DLD1 (cell line): Measurements from ENCODE around the gene VRK3.
"Not testable (repeated sequence)": the region's sequence is repeated elsewhere in the genome, so short reads cannot be mapped to it uniquely, and the experiment has no call there.

Experiments
- in situ Hi-C: cut with HindIII; loops from 2 replicates; pipeline ENCODE4 v1.10.0; 2017; ENCODE audit warnings: low sequenced_read_pairs

The VRK3 gene

DNA sequence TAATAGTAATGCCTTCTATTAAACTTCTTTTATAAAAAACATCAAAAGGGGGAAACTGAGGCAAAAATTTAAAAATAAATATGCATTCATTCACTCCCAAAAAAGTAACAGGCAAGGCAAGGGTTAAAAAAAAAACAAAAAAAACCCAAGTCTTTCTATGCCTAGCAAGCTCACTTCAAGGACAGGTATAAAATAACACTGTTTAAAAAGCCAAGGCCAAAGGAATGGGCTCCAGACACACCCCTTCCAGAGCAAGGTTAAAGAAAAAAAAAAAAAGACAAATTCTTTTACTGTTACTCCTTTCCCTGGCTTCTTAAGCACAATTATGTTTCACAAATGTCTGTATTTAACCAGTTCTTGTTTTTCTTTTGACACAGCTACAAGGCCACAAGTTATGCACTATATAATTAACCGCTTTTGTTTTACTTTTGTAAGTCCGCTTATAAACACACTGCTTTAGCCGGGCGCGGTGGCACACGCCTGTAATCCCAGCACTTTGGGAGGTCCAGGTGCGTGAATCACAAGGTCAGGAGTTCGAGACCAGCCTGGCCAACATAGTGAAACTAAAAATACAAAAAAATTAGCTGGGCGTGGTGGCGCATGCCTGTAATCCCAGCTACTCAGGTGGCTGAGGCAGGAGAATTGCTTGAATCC is 67.8 kb downstream of the VRK3 start:
- in situ Hi-C loops = no loop called here

DNA sequence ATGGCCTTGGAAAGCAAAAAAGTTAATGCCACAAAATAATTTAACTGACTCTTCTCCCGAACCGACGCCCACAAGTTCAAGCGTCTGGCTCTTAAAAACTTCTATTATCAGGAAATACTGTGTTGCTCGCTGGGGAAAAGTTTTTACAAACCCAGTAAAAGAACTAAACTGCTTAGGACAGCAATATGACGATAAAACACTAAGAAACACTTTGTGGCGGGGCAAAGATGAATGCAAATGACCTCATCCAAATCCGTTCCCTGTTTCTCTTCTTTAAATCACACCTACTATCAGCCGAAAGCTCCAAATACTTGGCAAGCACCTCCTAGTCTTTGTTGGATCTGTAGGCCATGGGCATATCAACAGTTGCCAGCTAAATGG is 69.1 kb downstream of the VRK3 start:
- in situ Hi-C loops = no loop called here

DNA sequence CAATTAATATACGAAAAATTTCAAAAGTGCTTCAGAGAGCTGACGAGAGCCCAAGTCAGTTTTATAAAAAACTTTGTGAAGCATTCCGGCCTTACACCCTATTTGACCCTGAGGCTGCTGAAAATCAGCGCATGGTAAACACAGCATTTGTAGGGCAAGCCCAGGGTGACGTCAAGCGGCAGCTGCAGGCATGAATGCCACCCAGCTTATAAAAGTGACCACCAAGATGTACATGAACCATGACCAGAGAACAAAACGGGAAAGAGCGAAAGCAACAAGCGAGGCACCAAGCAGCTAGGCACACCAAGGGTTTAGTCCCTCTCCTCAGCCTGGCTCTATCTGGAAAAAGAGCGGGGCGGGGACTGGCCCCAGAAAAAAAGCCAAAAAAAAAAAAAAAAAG is 70.2 kb downstream of the VRK3 start:
- in situ Hi-C loops = no loop called here

DNA sequence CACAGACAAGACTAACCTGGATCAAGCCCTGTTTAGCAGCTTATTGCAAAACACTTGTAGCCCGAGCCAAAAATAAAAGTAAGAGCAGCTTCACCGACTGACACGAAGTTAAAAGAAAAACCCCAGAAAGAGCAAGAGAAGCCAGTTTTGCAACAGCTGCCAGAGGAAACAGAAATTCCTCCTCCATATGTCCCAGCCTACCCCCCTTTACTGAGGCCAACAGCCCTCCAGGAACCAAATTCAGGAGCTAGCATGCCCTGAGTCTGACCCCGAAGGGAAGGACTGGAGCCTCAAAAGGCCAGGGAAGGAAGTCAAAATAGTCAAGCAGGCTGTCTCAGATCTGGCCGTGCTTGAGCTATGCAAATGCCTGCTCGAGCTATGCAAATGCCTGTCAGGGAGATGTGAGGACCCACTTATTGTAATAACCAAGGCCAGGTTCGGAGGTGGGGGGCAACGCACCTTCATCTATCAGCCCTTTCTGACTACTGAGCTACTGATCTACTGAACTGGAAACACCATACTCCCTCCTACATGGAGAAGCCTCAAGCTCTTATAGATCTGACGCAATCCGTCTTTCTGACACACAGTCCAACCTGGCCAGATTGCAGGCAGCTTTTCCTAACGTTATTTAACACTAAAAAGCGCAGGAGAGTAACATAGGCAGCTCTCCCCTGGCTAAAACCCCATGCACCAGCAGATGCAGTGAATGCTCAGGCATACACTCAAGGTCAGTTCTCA is 70.9 kb downstream of the VRK3 start:
- in situ Hi-C loops = no loop called here

DNA sequence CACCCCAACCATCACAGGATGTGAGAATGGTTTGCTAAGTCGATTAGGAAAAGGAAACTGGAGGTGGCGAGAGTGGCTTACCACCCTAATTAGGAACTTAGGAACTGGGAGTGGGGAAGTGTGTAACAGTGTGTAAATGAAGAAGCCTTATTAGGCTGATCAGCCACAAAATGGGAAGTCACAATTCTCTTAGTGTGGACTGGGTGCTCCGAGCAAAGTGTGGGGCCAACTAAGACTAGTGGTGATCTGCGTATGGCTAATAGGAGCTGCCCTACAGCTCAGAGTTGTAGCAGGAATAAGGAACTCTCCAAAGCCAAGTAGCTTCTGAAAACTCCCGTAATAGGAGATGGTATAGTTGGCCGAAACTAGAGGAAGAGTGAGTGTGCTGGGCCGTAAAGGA is 71.8 kb downstream of the VRK3 start:
- in situ Hi-C loops = no loop called here

DNA sequence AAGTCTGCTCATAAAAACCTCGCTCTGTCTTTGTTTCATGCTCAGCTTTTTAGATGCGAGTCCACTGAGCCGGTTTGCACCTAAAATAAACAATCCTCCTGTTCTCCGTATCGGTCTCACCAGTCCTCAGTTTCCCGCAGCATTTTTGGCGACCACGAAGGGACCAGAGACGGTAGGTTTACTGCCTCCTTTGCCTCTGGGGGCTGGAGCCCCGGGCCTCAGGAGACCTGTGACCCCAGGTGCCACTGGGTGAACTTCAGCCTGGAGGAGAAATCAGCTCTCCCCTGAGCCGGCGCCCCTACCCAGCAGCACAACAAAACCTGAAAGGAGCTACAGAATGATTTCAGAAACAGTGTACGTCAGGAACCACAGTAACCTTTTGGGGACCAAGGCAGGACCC is 72.3 kb downstream of the VRK3 start:
- in situ Hi-C loops = no loop called here

DNA sequence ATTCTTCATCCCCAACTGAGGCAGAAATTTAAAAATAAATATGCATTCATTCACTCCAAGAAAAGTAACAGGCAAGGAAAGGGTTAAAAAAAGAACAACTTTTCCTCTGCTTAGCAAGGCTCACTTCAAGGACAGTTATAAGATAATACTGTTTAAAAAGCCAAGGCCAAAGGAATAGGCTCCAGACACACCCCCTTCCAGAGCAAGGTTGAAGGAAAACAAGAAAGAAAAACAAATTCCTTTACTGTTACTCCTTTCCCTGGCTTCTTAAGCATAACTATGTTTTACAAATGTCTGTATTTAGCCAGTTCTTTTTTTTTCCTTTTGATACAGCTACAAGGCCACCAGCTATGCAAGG is 72.7 kb downstream of the VRK3 start:
- in situ Hi-C loops = no loop called here

DNA sequence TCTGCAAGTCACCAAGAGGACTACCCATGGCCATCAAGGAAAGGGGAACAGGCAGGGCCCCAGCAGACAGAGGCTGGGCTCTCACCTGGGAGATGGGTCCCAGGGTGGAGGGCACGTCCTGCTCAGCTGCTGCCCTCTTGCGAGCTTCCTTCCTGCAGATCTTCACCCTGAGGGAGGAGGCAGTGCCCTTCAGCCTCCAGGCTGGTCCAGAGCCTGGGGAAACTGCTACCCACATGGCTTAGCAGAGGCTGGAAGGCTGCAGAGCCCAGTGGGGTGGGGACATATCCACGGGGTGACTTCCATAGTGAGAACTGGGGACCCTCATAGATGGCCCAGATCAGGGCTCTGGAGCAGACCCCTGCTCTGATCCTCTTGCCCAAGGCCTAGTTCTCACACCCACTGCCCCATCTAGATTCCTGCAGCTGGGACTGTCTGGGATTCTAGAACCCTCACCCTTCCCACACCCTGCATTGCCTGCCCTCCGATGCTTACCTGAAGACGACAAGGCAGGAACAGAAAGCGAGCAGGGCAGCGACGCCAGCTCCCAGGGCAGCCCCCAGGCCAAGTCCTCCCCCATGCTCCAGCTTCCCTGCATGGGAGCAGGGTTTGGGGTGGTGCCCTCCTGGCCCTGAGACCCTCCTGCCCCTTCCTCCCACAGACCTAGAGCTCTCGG is 73.2 kb downstream of the VRK3 start:
- in situ Hi-C loops = no loop called here

DNA sequence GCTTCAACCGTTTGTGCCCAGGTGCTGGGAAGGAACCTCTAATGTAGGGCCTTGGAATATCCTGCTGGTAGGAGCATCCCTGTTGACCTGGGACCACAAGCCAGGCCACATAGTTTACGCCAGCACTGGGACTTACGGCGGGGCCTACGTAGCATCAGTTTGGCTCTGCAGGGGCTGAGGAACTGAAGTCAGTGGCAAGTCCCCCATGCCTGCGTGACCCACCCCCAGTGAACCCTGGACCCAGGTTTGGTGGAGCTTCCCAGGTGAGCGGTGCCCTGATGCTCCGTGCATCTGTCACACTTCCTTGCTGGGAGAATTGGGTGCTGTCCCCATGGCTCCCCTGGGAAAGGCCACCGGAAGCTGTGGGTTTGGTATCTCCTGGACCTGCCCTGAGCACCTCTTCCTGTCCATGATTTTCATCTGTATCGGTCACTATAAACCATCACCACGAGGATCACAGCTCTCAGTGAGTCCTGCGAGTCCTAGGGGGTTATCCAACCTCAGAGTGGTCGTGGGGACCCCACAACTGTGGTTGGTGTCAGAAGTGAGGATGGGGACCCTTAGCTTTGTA is 74.1 kb downstream of the VRK3 start:
- in situ Hi-C loops = no loop called here

DNA sequence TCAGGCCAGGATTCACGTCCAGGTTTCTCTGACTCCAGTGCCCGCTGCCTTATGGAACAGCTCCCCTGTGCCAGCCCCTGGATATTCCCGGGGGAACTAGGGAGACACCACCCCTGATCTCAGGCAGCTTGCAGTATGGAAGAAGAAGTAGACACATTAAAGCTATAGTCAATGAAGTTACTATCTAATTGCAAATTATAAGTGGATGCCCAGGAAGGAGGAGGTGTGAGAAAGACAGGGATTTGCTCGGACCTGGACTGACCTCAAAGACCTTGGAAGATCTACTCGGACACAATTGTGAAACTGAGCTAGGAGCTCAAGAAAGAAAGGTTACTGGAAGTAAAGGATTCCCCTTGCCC is 74.6 kb downstream of the VRK3 start:
- in situ Hi-C loops = no loop called here

DNA sequence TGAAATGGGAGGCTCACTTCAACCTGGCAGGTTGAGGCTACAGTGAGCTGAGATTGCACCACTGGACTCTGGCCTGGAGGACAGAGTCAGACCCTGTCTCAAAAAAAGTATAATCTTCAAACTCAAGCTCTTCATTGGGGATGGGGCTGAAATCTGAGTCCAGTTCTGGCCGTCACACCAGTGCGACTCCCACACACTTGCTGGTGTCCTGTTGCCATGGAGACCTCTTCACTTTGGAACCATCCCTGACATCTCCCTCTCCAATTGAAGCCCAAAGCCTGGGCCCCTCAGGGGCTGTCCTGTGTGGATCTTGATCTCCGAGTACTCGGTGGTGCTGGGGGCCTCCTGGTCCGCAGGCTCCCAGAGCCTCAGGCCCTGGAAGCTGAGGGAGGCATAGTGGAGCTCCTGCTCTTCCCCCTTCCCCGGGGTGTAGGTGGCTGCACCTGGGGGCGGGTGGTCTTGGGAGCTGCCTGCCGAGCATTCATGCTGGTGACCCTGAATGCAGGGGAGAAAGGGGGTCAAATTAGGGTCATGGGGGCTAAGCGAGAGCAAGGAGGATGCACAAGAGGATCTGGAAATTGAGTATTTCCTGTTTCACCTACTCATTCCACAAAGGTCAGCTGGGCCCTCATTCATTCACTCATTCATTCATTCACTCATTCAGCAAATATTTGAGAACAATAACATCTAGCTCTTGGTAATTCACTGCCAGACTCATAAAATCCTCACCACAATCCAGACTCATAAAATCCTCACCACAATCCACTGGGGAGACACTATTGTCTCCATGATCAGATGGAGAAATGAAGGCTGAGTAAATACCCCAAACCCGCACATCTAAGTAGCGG is 75.2 kb downstream of the VRK3 start:
- in situ Hi-C loops = no loop called here

DNA sequence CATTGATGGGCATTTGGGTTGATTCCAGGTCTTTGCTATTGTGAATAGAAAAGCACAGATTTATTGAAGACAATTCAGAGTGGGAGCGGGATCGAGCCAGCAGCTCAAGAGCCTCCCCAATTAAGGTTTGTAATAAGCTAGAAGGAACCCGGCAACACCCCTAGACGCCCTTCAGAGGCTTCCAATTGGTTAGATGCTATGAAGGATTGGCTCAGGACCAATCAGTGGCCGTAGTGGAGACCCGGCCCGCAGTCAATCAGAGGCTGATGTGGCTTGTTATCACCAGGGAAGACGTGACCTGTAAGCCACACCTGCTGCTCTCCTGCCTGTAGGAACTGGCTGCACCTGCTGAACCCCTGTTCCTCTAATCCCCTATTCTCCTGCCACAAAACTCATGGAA is 78.8 kb downstream of the VRK3 start:
- in situ Hi-C loops = no loop called here

DNA sequence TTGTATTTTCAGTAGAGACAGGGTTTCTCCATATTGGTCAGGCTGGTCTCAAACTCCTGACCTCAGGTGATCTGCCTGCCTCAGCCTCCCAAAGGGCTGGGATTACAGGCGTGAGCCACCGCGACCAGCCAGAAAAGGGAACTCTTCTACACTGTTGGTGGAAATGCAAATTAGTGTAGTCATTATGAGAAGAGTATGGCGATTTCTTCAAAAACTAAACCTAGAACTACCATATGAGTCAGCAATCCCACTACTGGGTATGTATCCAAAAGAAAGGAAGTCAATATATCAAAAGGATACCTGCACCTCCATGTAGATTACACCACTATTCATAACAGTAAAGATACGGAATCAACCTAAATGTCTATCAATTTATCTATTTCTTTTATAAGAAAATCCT is 80.6 kb downstream of the VRK3 start:
- in situ Hi-C loops = not testable (repeated sequence)

DNA sequence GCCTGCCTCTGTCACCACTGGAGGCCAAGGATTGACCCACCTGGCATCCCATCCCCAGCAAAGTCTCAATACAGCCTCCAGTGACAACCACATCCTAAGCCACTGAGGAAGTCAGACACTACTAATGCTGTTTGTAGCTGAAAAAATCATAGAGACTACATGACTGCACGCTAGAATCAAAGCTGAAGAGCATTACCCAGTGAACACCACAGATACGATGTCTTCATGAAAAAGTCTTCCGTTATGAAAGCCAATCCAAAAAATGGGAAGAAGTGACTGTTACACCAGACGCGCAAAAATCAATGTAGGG is 84.7 kb downstream of the VRK3 start:
- in situ Hi-C loops = no loop called here

DNA sequence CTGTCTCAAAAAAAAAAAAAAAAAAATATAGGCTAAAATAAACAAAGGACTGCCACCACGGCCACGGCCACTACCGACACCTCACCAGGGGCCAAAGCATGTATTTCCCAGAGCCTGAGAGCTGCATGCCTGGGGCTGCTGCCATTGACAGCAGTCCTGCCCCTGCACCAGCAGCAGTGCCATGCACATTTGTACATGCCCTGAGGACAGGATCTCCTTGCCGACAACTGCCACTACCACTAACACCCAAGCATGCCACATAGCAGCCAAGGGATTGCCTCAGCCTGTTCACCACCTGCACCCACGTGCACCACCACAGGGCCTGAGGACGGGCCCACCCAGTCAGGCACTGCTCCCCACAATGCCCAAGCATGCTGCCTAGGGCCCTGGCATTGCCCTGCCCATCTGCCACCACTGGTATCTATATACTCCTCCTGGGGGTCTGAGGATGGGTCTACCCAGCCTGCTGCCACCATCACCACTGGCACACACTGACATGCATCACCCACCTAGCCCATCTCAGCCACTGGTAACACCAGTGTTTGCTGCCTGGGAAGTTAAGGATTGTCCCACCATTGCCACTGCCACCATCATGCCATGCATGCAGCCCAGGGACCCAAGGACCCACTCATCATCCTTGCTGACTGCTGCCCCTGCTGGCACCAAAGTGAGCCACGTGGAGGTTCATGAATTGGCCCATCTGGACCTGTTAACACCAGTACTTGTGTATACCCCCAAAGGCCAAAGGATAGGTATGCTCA is 85.3 kb downstream of the VRK3 start:
- in situ Hi-C loops = no loop called here

DNA sequence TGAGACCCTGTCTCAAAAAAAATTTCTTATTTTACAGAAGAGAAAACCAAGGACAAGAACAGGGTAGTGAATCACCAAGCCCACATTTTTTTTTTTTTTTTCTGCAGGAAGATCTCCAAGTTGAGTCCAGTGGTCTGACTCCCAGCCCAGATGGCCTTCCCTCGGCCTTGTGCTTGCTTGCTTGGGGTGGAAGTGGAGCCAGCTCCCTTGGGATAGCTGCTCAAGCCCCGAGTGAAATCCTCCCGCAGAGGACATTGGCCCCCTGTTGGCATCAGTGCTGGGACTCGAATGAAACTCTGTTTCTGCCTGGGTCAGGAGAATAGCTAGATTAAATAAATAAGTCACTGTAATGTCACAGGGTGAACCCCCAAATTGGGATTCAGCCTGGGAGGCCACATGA is 86.5 kb downstream of the VRK3 start:
- in situ Hi-C loops = no loop called here

DNA sequence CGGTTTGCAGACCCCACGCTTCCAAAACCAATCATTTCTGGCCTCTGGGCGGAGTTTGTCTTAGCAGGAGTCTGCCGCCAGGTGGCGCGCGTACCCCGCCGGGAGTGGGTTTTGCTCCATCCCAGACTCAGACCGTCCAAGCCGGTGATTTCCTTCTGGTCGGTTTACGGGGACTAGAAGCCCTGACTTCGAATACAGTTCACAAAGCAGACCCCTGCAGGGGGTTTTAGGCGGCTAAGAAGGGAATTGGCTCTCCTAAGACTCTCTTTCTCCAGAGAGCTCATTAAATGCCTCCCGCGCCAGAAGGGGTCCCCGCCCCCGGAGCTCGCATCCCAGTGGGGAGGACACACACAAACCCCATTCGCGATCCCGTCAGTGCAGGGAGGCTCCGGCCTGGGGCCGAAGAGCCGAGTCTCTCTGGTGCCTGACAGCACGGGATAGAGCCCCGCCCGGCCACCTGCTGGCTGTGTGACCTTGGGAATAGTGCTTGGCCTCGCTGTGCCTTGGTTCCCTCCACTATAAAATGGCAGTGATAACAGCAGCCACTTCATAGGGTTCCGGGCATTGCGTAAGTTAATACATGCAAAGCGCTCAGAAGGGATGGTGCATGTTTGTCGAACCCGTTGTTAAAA is 87.3 kb downstream of the VRK3 start:
- in situ Hi-C loops = no loop called here

DNA sequence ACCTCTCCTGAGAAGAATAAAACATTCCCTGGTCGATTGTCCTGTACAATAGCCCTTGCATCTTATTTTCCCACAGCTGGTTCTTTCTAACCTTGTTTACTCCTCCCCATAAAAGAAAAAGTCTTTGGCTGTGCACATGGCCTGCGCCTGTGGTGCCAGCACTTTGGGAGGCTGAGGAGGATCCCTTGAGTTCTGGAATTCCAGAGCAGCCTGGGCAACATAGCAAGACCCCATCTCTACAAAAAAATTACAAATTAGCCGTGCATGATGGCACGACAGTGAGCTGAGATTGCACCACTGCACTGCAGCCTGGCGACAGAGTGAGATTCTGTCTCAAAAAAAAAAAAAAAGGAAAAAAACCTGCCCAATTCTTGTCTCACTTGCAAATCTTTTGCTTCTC is 88.6 kb downstream of the VRK3 start:
- in situ Hi-C loops = no loop called here

DNA sequence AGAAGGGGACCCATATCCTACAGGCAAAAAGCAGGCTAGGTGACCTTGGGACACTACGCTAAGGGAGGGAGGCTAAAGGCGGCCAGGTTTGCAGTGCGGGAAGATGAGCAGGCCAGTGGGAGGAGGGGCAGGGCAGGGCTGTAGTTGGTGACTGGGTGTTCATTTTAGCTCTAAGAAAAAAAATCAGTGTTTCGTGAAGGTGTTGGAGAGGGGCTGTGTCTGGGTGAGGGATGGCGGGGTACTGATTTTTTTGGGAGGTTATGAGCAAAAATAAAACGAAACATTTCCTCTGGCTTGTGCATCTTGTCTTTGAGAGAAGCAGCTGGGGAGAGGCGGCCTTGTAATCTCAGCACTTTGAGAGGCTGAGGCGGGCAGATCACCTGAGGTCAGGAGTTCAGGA is 91.5 kb downstream of the VRK3 start:
- in situ Hi-C loops = no loop called here

DNA sequence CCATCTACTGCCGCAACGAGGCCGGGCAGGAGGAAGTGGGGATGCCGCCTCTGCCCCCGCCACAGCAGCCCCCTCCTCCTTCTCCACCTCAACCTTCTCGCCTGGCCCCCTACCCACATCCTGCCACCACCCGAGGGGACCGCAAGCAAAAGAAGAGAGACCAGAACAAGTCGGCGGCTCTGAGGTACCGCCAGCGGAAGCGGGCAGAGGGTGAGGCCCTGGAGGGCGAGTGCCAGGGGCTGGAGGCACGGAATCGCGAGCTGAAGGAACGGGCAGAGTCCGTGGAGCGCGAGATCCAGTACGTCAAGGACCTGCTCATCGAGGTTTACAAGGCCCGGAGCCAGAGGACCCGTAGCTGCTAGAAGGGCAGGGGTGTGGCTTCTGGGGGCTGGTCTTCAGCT is 92.4 kb downstream of the VRK3 start:
- in situ Hi-C loops = no loop called here
